GM23338 (cell line): ENCODE data around the gene KDM4C.

ENCODE experiments used
- CREB1 ChIP-seq: fragments of 250-450 bp; sonication (Bioruptor Pico); IDR thresholded peaks from 2 replicates; pipeline ENCODE4 v1.5.0; 2020; ENCODE audit warnings: low read depth, mild to moderate bottlenecking, moderate library complexity
- CTCF ChIP-seq, 2 experiments: fragments of 200-600 bp in 1 of 2; sonication (generic) in 1 of 2; conservative IDR thresholded peaks; 2 replicates each; pipeline versions ENCODE4 v1.5.1 to v1.6.1; 2016 to 2017; ENCODE audit warnings: antibody characterized with exemption in 2 of 2, low read depth in 2 of 2, mild to moderate bottlenecking in 2 of 2, moderate library complexity in 1 of 2
- ETS1 ChIP-seq: IDR thresholded peaks from 2 replicates; pipeline ENCODE4 v1.6.1; 2016; ENCODE audit warnings: antibody characterized with exemption
- EZH2 ChIP-seq: fragments of 200-600 bp; sonication (generic); IDR thresholded peaks from one replicate; pipeline ENCODE4 v1.8.0; 2017; ENCODE audit warnings: antibody characterized with exemption, mild to moderate bottlenecking, low read depth; ENCODE audit not compliant: unreplicated experiment
- EZH2phosphoT487 ChIP-seq: fragments of 200-600 bp; sonication (generic); IDR thresholded peaks from one replicate; pipeline ENCODE4 v1.8.1; 2018; ENCODE audit warnings: antibody characterized with exemption; ENCODE audit not compliant: unreplicated experiment
- JUNB ChIP-seq: IDR thresholded peaks from one replicate; pipeline ENCODE4 v1.6.1; 2016; ENCODE audit warnings: antibody characterized with exemption; ENCODE audit not compliant: unreplicated experiment
- NANOG ChIP-seq: IDR thresholded peaks from 2 replicates; pipeline ENCODE4 v1.6.1; 2016; ENCODE audit warnings: antibody characterized with exemption, borderline replicate concordance
- POLR2AphosphoS5 ChIP-seq: IDR thresholded peaks from 2 replicates; pipeline ENCODE4 v1.6.1; 2016; ENCODE audit warnings: antibody characterized with exemption, low read depth
- REST ChIP-seq: IDR thresholded peaks from one replicate; pipeline ENCODE4 v1.6.1; 2018; ENCODE audit warnings: antibody characterized with exemption; ENCODE audit not compliant: unreplicated experiment
- STAT1 ChIP-seq: IDR thresholded peaks from one replicate; pipeline ENCODE4 v1.6.1; 2016; ENCODE audit warnings: antibody characterized with exemption; ENCODE audit not compliant: unreplicated experiment
- ZNF331 ChIP-seq: fragments of 250-450 bp; sonication (Bioruptor Pico); IDR thresholded peaks from 2 replicates; pipeline ENCODE4 v1.5.0; 2020; ENCODE audit warnings: low read depth, mild to moderate bottlenecking, moderate library complexity
- ZNF462 ChIP-seq: fragments of 250-450 bp; sonication (Bioruptor Pico); IDR thresholded peaks from 2 replicates; pipeline ENCODE4 v1.5.0; 2020; ENCODE audit warnings: mild to moderate bottlenecking, moderate library complexity

- TF ChIP-seq CTCF (conservative IDR thresholded peaks at IDR 0.05; ENCODE audit: low read depth in 2 of 2) (no peak), POLR2AphosphoS5 (no peak), CREB1 (no peak), REST (no peak), NANOG (no peak), EZH2phosphoT487 (no peak), EZH2 (no peak), JUNB (no peak), ZNF462 (CRISPR knock-in tag) (no peak), ETS1 (no peak), STAT1 (no peak), ZNF331 (no peak)
Observed at GRCh38 chr9:6897207-6897822, 139.5 kb downstream of the KDM4C start.
